ENCODE results near the gene EIF3F. TPM values are rescaled to one million over a fixed set of nuclear protein-coding genes. Genes with fewer than 3 reads are reported as not detected.

EIF3F gene
- total and polyA plus RNA-seq, 2 of the 8 experiments (the other 6 are each of a cell fraction or from before 2014, with no cell fraction given), result 222 to 388 TPM

GRCh38 chr11:8017071-8017470 is 29.9 kb downstream of the EIF3F start (continued):
- no peak for TF ChIP-seq ATF2 (IDR thresholded peaks at IDR 0.05; ENCODE audit: low read length)
- TF ChIP-seq RAD21 (IDR thresholded peaks at IDR 0.05 in 1 of 2, conservative IDR thresholded peaks at IDR 0.05 in 1 of 2; ENCODE audit: low read depth in 2 of 2, low read length in 2 of 2), result no peak

Data from H1 (cell line).